Hepatocyte (in vitro differentiated cells): ENCODE results near the gene TCF12.

Experiments
- EZH2phosphoT487 ChIP-seq: fragments of 200-600 bp; sonication (generic); IDR thresholded peaks from one replicate; pipeline ENCODE4 v1.6.1; 2018; ENCODE audit warnings: antibody characterized with exemption, mild to moderate bottlenecking, low read depth, moderate library complexity; ENCODE audit not compliant: unreplicated experiment, severe bottlenecking
- TF ChIP-seq, protein P1 (sequence below): fragments of 200-600 bp; sonication (generic); IDR thresholded peaks from 2 replicates; pipeline ENCODE4 v1.5.1; 2016; ENCODE audit warnings: antibody characterized with exemption, mild to moderate bottlenecking; ENCODE audit not compliant: poor library complexity

- TF ChIP-seq, protein P1, sequence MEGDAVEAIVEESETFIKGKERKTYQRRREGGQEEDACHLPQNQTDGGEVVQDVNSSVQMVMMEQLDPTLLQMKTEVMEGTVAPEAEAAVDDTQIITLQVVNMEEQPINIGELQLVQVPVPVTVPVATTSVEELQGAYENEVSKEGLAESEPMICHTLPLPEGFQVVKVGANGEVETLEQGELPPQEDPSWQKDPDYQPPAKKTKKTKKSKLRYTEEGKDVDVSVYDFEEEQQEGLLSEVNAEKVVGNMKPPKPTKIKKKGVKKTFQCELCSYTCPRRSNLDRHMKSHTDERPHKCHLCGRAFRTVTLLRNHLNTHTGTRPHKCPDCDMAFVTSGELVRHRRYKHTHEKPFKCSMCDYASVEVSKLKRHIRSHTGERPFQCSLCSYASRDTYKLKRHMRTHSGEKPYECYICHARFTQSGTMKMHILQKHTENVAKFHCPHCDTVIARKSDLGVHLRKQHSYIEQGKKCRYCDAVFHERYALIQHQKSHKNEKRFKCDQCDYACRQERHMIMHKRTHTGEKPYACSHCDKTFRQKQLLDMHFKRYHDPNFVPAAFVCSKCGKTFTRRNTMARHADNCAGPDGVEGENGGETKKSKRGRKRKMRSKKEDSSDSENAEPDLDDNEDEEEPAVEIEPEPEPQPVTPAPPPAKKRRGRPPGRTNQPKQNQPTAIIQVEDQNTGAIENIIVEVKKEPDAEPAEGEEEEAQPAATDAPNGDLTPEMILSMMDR: no peak
- no peak for TF ChIP-seq EZH2phosphoT487
These were observed 300.6 kb downstream of the TCF12 start for GRCh38 chr15:57218826-57219576.
